ENCODE data around the gene PBLD. TPM values are rescaled to one million over a fixed set of nuclear protein-coding genes. Genes with fewer than 3 reads are reported as not detected.

The PBLD gene
- polyA plus RNA-seq, 1 donor (not counting 4 experiments of a cell fraction or from before 2014, with no cell fraction given): 1.00 TPM

DNA sequence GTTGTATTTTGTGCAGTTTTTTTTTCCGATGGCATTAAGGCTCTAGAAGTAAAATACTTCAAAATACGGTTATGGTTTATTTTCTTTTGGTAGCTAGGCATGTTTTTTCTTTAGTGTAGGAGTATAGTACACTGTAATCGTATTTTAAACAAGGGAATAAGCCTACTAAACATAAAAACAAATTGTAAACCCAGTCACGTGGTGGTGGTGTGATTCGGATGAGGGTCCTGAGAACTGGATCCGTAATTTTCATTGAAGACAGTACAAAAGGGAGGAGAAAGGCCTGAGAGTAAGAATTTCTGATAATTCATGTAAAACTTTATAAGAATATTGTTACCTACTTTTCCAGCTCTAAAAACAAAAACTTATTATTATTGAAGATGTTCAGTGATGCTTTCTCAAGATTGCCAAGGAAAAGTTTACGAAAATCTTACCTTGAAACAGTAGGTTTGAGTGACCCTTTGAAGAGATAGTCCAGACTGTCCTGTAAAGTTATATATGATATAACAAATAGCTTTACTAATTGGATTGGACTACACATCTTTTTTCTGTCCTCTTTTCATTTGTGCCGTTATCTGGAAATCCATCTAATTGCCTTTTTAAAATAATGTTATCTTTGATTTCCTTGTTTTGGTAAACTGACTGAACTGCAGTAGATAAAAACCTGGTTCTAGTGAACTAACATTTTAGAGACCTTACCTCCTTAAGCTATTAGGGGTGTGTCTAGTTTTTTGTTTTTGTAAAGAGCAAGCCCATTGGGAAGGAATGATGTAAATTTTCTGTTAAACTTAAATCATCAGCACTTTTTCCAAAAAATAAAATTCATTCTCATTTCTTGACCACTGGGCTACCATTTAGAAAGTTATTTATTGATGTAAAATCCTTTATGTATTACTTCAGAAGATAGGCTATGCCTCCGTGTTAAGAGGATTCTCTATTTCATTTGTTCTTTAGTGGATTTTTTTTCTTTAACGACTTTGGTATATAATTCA, 1.0 kb upstream of the PBLD start:
- Histone ChIP-seq H3K4me1 (ENCODE audit: control insufficient read depth, extremely low read depth, insufficient read depth, low read length) (peaks cover 41% of the 10 kb centered on the region), H3K36me3 (ENCODE audit: control insufficient read depth in 2 of 2, extremely low read depth in 1 of 2, insufficient read depth in 2 of 2, low read length in 2 of 2) (peaks cover 2 to 29% of the 10 kb centered on the region in 2 experiments), H3K79me2 (ENCODE audit: control insufficient read depth, insufficient read depth, low read length) (peaks cover 69% of the 10 kb centered on the region), H3K4me3 (ENCODE audit: control insufficient read depth in 2 of 3, extremely low read depth in 1 of 3, insufficient read depth in 2 of 3, low read depth in 1 of 3, low read length in 3 of 3) (peak overlapping the region; percentile 67 to 91 (median 86)), H4K20me1 (ENCODE audit: control insufficient read depth, extremely low read depth, insufficient read depth, low read length) (peaks cover 46% of the 10 kb centered on the region), H3K27ac (ENCODE audit: control insufficient read depth, insufficient read depth, low read length) (peak overlapping the region; percentile 98), H2AFZ (ENCODE audit: control insufficient read depth, low read length) (no peak overlapping the region), H3K27me3 (ENCODE audit: control insufficient read depth, extremely low read depth, insufficient read depth, low read length) (no peaks in the 10 kb centered on the region), H3K9ac (ENCODE audit: control insufficient read depth, extremely low read depth, insufficient read depth, low read length) (peak overlapping the region; percentile 99), H3K9me3 (ENCODE audit: control insufficient read depth, low read depth, low read length) (no peaks in the 10 kb centered on the region), H3K4me2 (ENCODE audit: control insufficient read depth, extremely low read depth, insufficient read depth, low read depth, low read length) (peak overlapping the region; percentile 99), H3K9me1 (ENCODE audit: control insufficient read depth, extremely low read depth, insufficient read depth, low read length) (peaks cover 4% of the 10 kb centered on the region)
- dilution Hi-C loops (cut with MboI; ENCODE audit: extremely low pct_ligation_motif_present, low sequenced_read_pairs): no loop called here
- TF ChIP-seq, protein P1, sequence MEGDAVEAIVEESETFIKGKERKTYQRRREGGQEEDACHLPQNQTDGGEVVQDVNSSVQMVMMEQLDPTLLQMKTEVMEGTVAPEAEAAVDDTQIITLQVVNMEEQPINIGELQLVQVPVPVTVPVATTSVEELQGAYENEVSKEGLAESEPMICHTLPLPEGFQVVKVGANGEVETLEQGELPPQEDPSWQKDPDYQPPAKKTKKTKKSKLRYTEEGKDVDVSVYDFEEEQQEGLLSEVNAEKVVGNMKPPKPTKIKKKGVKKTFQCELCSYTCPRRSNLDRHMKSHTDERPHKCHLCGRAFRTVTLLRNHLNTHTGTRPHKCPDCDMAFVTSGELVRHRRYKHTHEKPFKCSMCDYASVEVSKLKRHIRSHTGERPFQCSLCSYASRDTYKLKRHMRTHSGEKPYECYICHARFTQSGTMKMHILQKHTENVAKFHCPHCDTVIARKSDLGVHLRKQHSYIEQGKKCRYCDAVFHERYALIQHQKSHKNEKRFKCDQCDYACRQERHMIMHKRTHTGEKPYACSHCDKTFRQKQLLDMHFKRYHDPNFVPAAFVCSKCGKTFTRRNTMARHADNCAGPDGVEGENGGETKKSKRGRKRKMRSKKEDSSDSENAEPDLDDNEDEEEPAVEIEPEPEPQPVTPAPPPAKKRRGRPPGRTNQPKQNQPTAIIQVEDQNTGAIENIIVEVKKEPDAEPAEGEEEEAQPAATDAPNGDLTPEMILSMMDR (optimal IDR thresholded peaks at IDR 0.05 in 1 of 3, IDR thresholded peaks at IDR 0.05 in 1 of 3, conservative IDR thresholded peaks at IDR 0.05 in 1 of 3; ENCODE audit: extremely low read depth in 1 of 3, insufficient read depth in 2 of 3, low read length in 3 of 3): no peak
- TF ChIP-seq EZH2 (IDR thresholded peaks at IDR 0.05; ENCODE audit: low read length): no peak
- DNase-seq (ENCODE audit: low read depth, low spot score) (no peak), FAIRE-seq (no peak)

DNA sequence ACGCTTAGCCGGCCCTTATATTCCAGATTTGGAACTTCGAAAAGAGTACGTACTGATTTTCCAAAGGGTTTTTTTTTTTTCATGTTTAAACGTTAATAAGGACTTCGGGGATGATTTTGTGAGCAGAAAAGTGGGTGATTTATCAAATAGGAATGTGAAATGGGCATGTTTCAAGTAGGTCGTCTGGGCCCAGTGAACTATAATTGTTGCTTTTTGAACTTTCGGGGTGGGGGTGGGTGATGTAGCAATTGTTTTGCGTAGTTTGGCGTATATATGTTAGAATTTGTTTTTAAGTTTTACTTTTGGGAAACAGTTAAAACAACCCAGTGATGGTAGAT, 299 bp upstream of the PBLD start:
- dilution Hi-C loops (cut with MboI; ENCODE audit: extremely low pct_ligation_motif_present, low sequenced_read_pairs): no loop called here
- peak overlapping the region; percentile 99 for H3K9ac ChIP-seq (ENCODE audit: control insufficient read depth, extremely low read depth, insufficient read depth, low read length)
- peak overlapping the region; percentile 99 for H3K4me2 ChIP-seq (ENCODE audit: control insufficient read depth, extremely low read depth, insufficient read depth, low read depth, low read length)
- peaks cover 42% of the 10 kb centered on the region for H4K20me1 ChIP-seq (ENCODE audit: control insufficient read depth, extremely low read depth, insufficient read depth, low read length)
- FAIRE-seq: no peak
- H2AFZ ChIP-seq (ENCODE audit: control insufficient read depth, low read length): no peak overlapping the region
- no peak for DNase-seq (ENCODE audit: low read depth, low spot score)
- TF ChIP-seq, protein P1 (optimal IDR thresholded peaks at IDR 0.05 in 1 of 3, IDR thresholded peaks at IDR 0.05 in 1 of 3, conservative IDR thresholded peaks at IDR 0.05 in 1 of 3; ENCODE audit: extremely low read depth in 1 of 3, insufficient read depth in 2 of 3, low read length in 3 of 3): no peak
- no peak for TF ChIP-seq EZH2 (IDR thresholded peaks at IDR 0.05; ENCODE audit: low read length)
- H3K9me1 ChIP-seq (ENCODE audit: control insufficient read depth, extremely low read depth, insufficient read depth, low read length): peaks cover 4% of the 10 kb centered on the region
- peak overlapping the region; percentile 98 for H3K27ac ChIP-seq (ENCODE audit: control insufficient read depth, insufficient read depth, low read length)
- peaks cover 0 to 22% of the 10 kb centered on the region in 2 experiments for H3K36me3 ChIP-seq (ENCODE audit: control insufficient read depth in 2 of 2, extremely low read depth in 1 of 2, insufficient read depth in 2 of 2, low read length in 2 of 2)
- peaks cover 48% of the 10 kb centered on the region for H3K4me1 ChIP-seq (ENCODE audit: control insufficient read depth, extremely low read depth, insufficient read depth, low read length)
- no peaks in the 10 kb centered on the region for H3K27me3 ChIP-seq (ENCODE audit: control insufficient read depth, extremely low read depth, insufficient read depth, low read length)
- H3K79me2 ChIP-seq (ENCODE audit: control insufficient read depth, insufficient read depth, low read length): peaks cover 62% of the 10 kb centered on the region
- H3K4me3 ChIP-seq (ENCODE audit: control insufficient read depth in 2 of 3, extremely low read depth in 1 of 3, insufficient read depth in 2 of 3, low read depth in 1 of 3, low read length in 3 of 3): peak overlapping the region; percentile 67 to 91 (median 86)
- no peaks in the 10 kb centered on the region for H3K9me3 ChIP-seq (ENCODE audit: control insufficient read depth, low read depth, low read length)

Measured in keratinocyte (primary cell).